ENCODE measurements around the gene PXT1. TPM values are rescaled to one million over a fixed set of nuclear protein-coding genes. Genes with fewer than 3 reads are reported as not detected.

Gene PXT1
- polyA plus RNA-seq, 1 donor from 2014 or later = 0.24 TPM

GRCh38 chr6:36349240-36349639, 93.4 kb downstream of the PXT1 start:
- Histone ChIP-seq H3K36me3 (ENCODE audit: insufficient read depth, low read length) (no peaks in the 10 kb centered on the region), H3K79me2 (replicated peaks; ENCODE audit: insufficient read depth, low read length) (no peaks in the 10 kb centered on the region), H3K9ac (ENCODE audit: low read length) (no peak overlapping the region), H3K9me2 (ENCODE audit: insufficient read depth, low read length) (no peaks in the 10 kb centered on the region), H3K9me3 (ENCODE audit: low read length) (no peaks in the 10 kb centered on the region), H4K20me1 (ENCODE audit: insufficient read depth) (no peaks in the 10 kb centered on the region), H3F3A (ENCODE audit: insufficient read depth, low read length, poor library complexity, severe bottlenecking) (no peaks in the 10 kb centered on the region), H3K27me3 (ENCODE audit: insufficient read depth, low read depth, low read length) (no peaks in the 10 kb centered on the region), H3K4me3 (ENCODE audit: low read length) (no peak overlapping the region), H3K27ac (ENCODE audit: low read length) (no peak overlapping the region), H2AFZ (ENCODE audit: low read depth, low read length) (no peak overlapping the region), H3K4me2 (ENCODE audit: low read length) (no peak overlapping the region)
- TF ChIP-seq POLR2AphosphoS5 (IDR thresholded peaks at IDR 0.05) (no peak), EP300 (conservative IDR thresholded peaks at IDR 0.05; ENCODE audit: poor library complexity, severe bottlenecking) (no peak)

GRCh38 chr6:36347621-36348020, 95.0 kb downstream of the PXT1 start:
- no peaks in the 10 kb centered on the region for H4K20me1 ChIP-seq (ENCODE audit: insufficient read depth)
- no peaks in the 10 kb centered on the region for H3K79me2 ChIP-seq (replicated peaks; ENCODE audit: insufficient read depth, low read length)
- H2AFZ ChIP-seq (ENCODE audit: low read depth, low read length) = no peak overlapping the region
- H3K4me2 ChIP-seq (ENCODE audit: low read length) = no peak overlapping the region
- no peak overlapping the region for H3K4me3 ChIP-seq (ENCODE audit: low read length)
- H3F3A ChIP-seq (ENCODE audit: insufficient read depth, low read length, poor library complexity, severe bottlenecking) = no peaks in the 10 kb centered on the region
- H3K9me2 ChIP-seq (ENCODE audit: insufficient read depth, low read length) = no peaks in the 10 kb centered on the region
- no peak overlapping the region for H3K27ac ChIP-seq (ENCODE audit: low read length)
- no peak overlapping the region for H3K9ac ChIP-seq (ENCODE audit: low read length)
- no peaks in the 10 kb centered on the region for H3K36me3 ChIP-seq (ENCODE audit: insufficient read depth, low read length)
- no peak for TF ChIP-seq EP300 (conservative IDR thresholded peaks at IDR 0.05; ENCODE audit: poor library complexity, severe bottlenecking)
- no peak for TF ChIP-seq CTCF (IDR thresholded peaks at IDR 0.05; ENCODE audit: poor library complexity, severe bottlenecking)
- TF ChIP-seq RAD21 (conservative IDR thresholded peaks at IDR 0.05) = no peak
- H3K9me3 ChIP-seq (ENCODE audit: low read length) = no peaks in the 10 kb centered on the region
- no peaks in the 10 kb centered on the region for H3K27me3 ChIP-seq (ENCODE audit: insufficient read depth, low read depth, low read length)

GRCh38 chr6:36346486-36347273, 96.0 kb downstream of the PXT1 start:
- Histone ChIP-seq H3K9ac (ENCODE audit: low read length) (no peak overlapping the region), H3K4me2 (ENCODE audit: low read length) (no peak overlapping the region)

More at GRCh38 chr6:36346486-36347273, 96.0 kb downstream of the PXT1 start:
- no peaks in the 10 kb centered on the region for H3K36me3 ChIP-seq (ENCODE audit: insufficient read depth, low read length)
- H2AFZ ChIP-seq (ENCODE audit: low read depth, low read length) = no peak overlapping the region
- H3K9me3 ChIP-seq (ENCODE audit: low read length) = no peaks in the 10 kb centered on the region
- no peak overlapping the region for H3K27ac ChIP-seq (ENCODE audit: low read length)
- TF ChIP-seq EZH2 (IDR thresholded peaks at IDR 0.05; ENCODE audit: borderline replicate concordance, insufficient read depth, low read length, poor library complexity, severe bottlenecking) = no peak
- TF ChIP-seq EP300 (conservative IDR thresholded peaks at IDR 0.05; ENCODE audit: poor library complexity, severe bottlenecking) = no peak
- TF ChIP-seq SMC3 (conservative IDR thresholded peaks at IDR 0.05; ENCODE audit: poor library complexity) = no peak
- no peak for TF ChIP-seq MXI1 (conservative IDR thresholded peaks at IDR 0.05; ENCODE audit: poor library complexity, severe bottlenecking)
- H4K20me1 ChIP-seq (ENCODE audit: insufficient read depth) = no peaks in the 10 kb centered on the region
- no peaks in the 10 kb centered on the region for H3K9me2 ChIP-seq (ENCODE audit: insufficient read depth, low read length)
- H3K27me3 ChIP-seq (ENCODE audit: insufficient read depth, low read depth, low read length) = no peaks in the 10 kb centered on the region
- no peaks in the 10 kb centered on the region for H3K79me2 ChIP-seq (replicated peaks; ENCODE audit: insufficient read depth, low read length)
- no peaks in the 10 kb centered on the region for H3F3A ChIP-seq (ENCODE audit: insufficient read depth, low read length, poor library complexity, severe bottlenecking)
- no peak overlapping the region for H3K4me3 ChIP-seq (ENCODE audit: low read length)
